CD4-positive, alpha-beta memory T cell (primary cell): ENCODE results near the gene CHCHD5. TPM values are rescaled to one million over a fixed set of nuclear protein-coding genes. Genes with fewer than 3 reads are reported as not detected.
"Not testable (repeated sequence)": the region's sequence is repeated elsewhere in the genome, so short reads cannot be mapped to it uniquely, and the experiment has no call there.

Source experiments
- CTCF ChIA-PET: fragments of 350-600 bp; sonication (Branson Sonifier 250); formaldehyde crosslinking; loops from one replicate; lab custom pipeline; 2021; ENCODE audit warnings: inconsistent platforms; ENCODE audit not compliant: partially characterized antibody; lab: Charles Lee
- POLR2A ChIA-PET: fragments of 350-600 bp; sonication (Branson Sonifier 250); formaldehyde crosslinking; loops from one replicate; lab custom pipeline; 2021; ENCODE audit not compliant: partially characterized antibody; lab: Charles Lee
- DNase-seq, 5 donors: peaks; one replicate each; pipeline versions ENCODE4 v3.0.0 to v3.0.0-alpha.2; 2020 to 2022; ENCODE audit warnings: mixed read lengths in 1 of 5
- H3K27ac ChIP-seq: one replicate; pipeline ENCODE4 v1.7.0; 2013; ENCODE audit warnings: low read depth, low read length
- H3K27me3 ChIP-seq: 2 replicates; pipeline ENCODE4 v1.7.0; 2013; ENCODE audit warnings: mild to moderate bottlenecking, low read length, moderate library complexity; ENCODE audit not compliant: insufficient read depth
- H3K36me3 ChIP-seq: 2 replicates; pipeline ENCODE4 v1.7.0; 2013; ENCODE audit warnings: mild to moderate bottlenecking, low read length, moderate library complexity; ENCODE audit not compliant: insufficient read depth
- H3K4me1 ChIP-seq: 2 replicates; pipeline ENCODE4 v1.7.0; 2013; ENCODE audit warnings: mild to moderate bottlenecking, low read length, moderate library complexity; ENCODE audit not compliant: insufficient read depth
- H3K4me3 ChIP-seq, 2 donors: one replicate each; pipeline ENCODE4 v1.7.0; 2013; ENCODE audit warnings: low read length in 2 of 2, mild to moderate bottlenecking in 1 of 2
- H3K9me3 ChIP-seq, 2 donors: one replicate each; pipeline ENCODE4 v1.7.0; 2013; ENCODE audit warnings: low read length in 2 of 2, control low read depth in 1 of 2; ENCODE audit not compliant: control insufficient read depth in 1 of 2
- H3K27ac Mint-ChIP-seq, 7 donors: one replicate each; pipeline ENCODE4 v1.8.0; 2020 to 2021; ENCODE audit warnings: mixed read lengths in 7 of 7, mild to moderate bottlenecking in 6 of 7, inconsistent platforms in 3 of 7, moderate library complexity in 3 of 7
- H3K27me3 Mint-ChIP-seq, 2 donors: one replicate each; pipeline ENCODE4 v1.8.0; 2020 to 2021; ENCODE audit warnings: mixed read lengths in 2 of 2
- H3K36me3 Mint-ChIP-seq, 2 donors: one replicate each; pipeline ENCODE4 v1.8.0; 2020 to 2021; ENCODE audit warnings: mixed read lengths in 2 of 2, inconsistent platforms in 1 of 2, mild to moderate bottlenecking in 1 of 2
- H3K4me1 Mint-ChIP-seq, 4 donors: one replicate each; pipeline ENCODE4 v1.8.0; 2020 to 2021; ENCODE audit warnings: mixed read lengths in 4 of 4, mild to moderate bottlenecking in 1 of 4
- H3K4me3 Mint-ChIP-seq, 8 donors: one replicate each; pipeline ENCODE4 v1.8.0; 2020 to 2021; ENCODE audit warnings: mixed read lengths in 8 of 8, mild to moderate bottlenecking in 7 of 8, moderate library complexity in 6 of 8, inconsistent platforms in 3 of 8
- H3K9me3 Mint-ChIP-seq, 8 donors: one replicate each; pipeline ENCODE4 v1.8.0; 2020 to 2021; ENCODE audit warnings: mixed read lengths in 8 of 8, mild to moderate bottlenecking in 5 of 8, inconsistent platforms in 3 of 8, moderate library complexity in 1 of 8
- intact Hi-C: fragments of 100-400 bp; cut with micrococcal nuclease; formaldehyde crosslinking; loops from one replicate; pipeline ENCODE4 v1.15.1; 2023
- polyA plus RNA-seq, 2 donors: library from polyadenylated mRNA; unstranded; fragments of 300-500 nt; fragmentation: Illumina TruSeq; gene quantifications; one replicate each; pipeline ENCODE4 v1.2.3, GENCODE V29; 2021
- total RNA-seq, 2 experiments: library from RNA; stranded (reverse); gene quantifications; one replicate each; pipeline ENCODE4 v1.2.3, GENCODE V29; 2021

The CHCHD5 gene
- total and polyA plus RNA-seq, 4 experiments from 2014 or later = 23.3 to 71.1 (median 32.5) TPM

GRCh38 chr2:112606547-112606946, 22.1 kb downstream of the CHCHD5 start:
- Histone ChIP-seq H3K27me3 (no peaks in the 10 kb centered on the region), H3K27ac (no peak overlapping the region), H3K4me3 (no peak overlapping the region), H3K4me1 (no peaks in the 10 kb centered on the region), H3K36me3 (no peaks in the 10 kb centered on the region), H3K9me3 (no peaks in the 10 kb centered on the region)
- intact Hi-C loops = no loop called here
- no peaks in the 10 kb centered on the region for H3K36me3 Mint-ChIP-seq
- DNase-seq = no peak
- no peaks in the 10 kb centered on the region for H3K4me1 Mint-ChIP-seq
- H3K9me3 Mint-ChIP-seq = no peaks in the 10 kb centered on the region
- ChIA-PET POLR2A (no interaction called here), CTCF (interaction anchor here (0.7 to 1.3 kb wide), 3 partner anchors 41 to 143 kb away, joined by 3 read pairs; no protein-coding TSS in a partner anchor)
- no peak overlapping the region for H3K4me3 Mint-ChIP-seq
- no peaks in the 10 kb centered on the region for H3K27me3 Mint-ChIP-seq
- no peak overlapping the region for H3K27ac Mint-ChIP-seq

GRCh38 chr2:112607680-112608438, 23.4 kb downstream of the CHCHD5 start:
- no peak overlapping the region for H3K4me3 Mint-ChIP-seq
- peaks cover under 1 to 2% of the 10 kb centered on the region in 2 donors for H3K27me3 Mint-ChIP-seq
- H3K27ac ChIP-seq = no peak overlapping the region
- no peak for DNase-seq
- intact Hi-C loops = no loop called here
- ChIA-PET CTCF (interaction anchor here (1.2 to 1.3 kb wide), 2 partner anchors 39 to 120 kb away, joined by 3 read pairs; no protein-coding TSS in a partner anchor), POLR2A (no interaction called here)
- H3K9me3 Mint-ChIP-seq = no peaks in the 10 kb centered on the region
- no peaks in the 10 kb centered on the region for H3K9me3 ChIP-seq
- peak overlapping the region in 1 of 7 donors; percentile 13 for H3K27ac Mint-ChIP-seq
- no peak overlapping the region for H3K4me3 ChIP-seq
- no peaks in the 10 kb centered on the region for H3K4me1 ChIP-seq
- no peaks in the 10 kb centered on the region for H3K4me1 Mint-ChIP-seq
- H3K36me3 Mint-ChIP-seq = peaks cover 0 to 1% of the 10 kb centered on the region in 2 donors
- no peaks in the 10 kb centered on the region for H3K36me3 ChIP-seq
- H3K27me3 ChIP-seq = no peaks in the 10 kb centered on the region

- H3K36me3 ChIP-seq, H3K36me3 Mint-ChIP-seq, POLR2A ChIA-PET, CTCF ChIA-PET, H3K9me3 ChIP-seq, H3K27ac Mint-ChIP-seq, DNase-seq, H3K4me1 ChIP-seq, H3K4me3 ChIP-seq, H3K27me3 ChIP-seq, H3K27ac ChIP-seq, intact Hi-C loops, H3K4me3 Mint-ChIP-seq, H3K9me3 Mint-ChIP-seq, H3K27me3 Mint-ChIP-seq, H3K4me1 Mint-ChIP-seq: not testable (repeated sequence)
Observed at GRCh38 chr2:112609320-112609719, 24.9 kb downstream of the CHCHD5 start.

- H3K36me3 ChIP-seq, H3K27me3 Mint-ChIP-seq, H3K27me3 ChIP-seq, DNase-seq, H3K27ac Mint-ChIP-seq, H3K4me1 Mint-ChIP-seq, H3K4me3 Mint-ChIP-seq, H3K9me3 Mint-ChIP-seq, H3K9me3 ChIP-seq, H3K4me3 ChIP-seq, H3K36me3 Mint-ChIP-seq, H3K27ac ChIP-seq, intact Hi-C loops, CTCF ChIA-PET, H3K4me1 ChIP-seq, POLR2A ChIA-PET: not testable (repeated sequence)
Observed at GRCh38 chr2:112612283-112612682, 27.9 kb downstream of the CHCHD5 start.

GRCh38 chr2:112614201-112614840, 29.9 kb downstream of the CHCHD5 start:
- H3K27ac ChIP-seq = no peak overlapping the region
- ChIA-PET POLR2A (no interaction called here), CTCF (interaction anchor here (2.0 kb wide), 1 partner anchor 14 kb away, joined by 6 read pairs; no protein-coding TSS in a partner anchor)
- Mint-ChIP-seq H3K27ac (no peak overlapping the region), H3K36me3 (peaks cover 1 to 7% of the 10 kb centered on the region in 2 donors), H3K9me3 (peaks cover 0 to 2% (median 0%) of the 10 kb centered on the region in 8 donors), H3K4me3 (no peak overlapping the region), H3K27me3 (peaks cover 2 to 3% of the 10 kb centered on the region in 2 donors), H3K4me1 (no peaks in the 10 kb centered on the region)
- no peaks in the 10 kb centered on the region for H3K27me3 ChIP-seq
- H3K9me3 ChIP-seq = no peaks in the 10 kb centered on the region
- intact Hi-C loops = no loop called here
- H3K4me1 ChIP-seq = no peaks in the 10 kb centered on the region
- DNase-seq = no peak
- H3K4me3 ChIP-seq = no peak overlapping the region
- no peaks in the 10 kb centered on the region for H3K36me3 ChIP-seq

GRCh38 chr2:112615051-112615450, 30.6 kb downstream of the CHCHD5 start:
- Mint-ChIP-seq H3K4me3 (no peak overlapping the region), H3K27me3 (peaks cover 2 to 3% of the 10 kb centered on the region in 2 donors)
- intact Hi-C loops = no loop called here

GRCh38 chr2:112615798-112616197, 31.4 kb downstream of the CHCHD5 start:
- CTCF ChIA-PET = interaction anchor here (2.0 kb wide), 1 partner anchor 16 kb away, joined by 6 read pairs; no protein-coding TSS in a partner anchor
- DNase-seq, POLR2A ChIA-PET: not testable (repeated sequence)

More at GRCh38 chr2:112615051-112615450, 30.6 kb downstream of the CHCHD5 start:
- Mint-ChIP-seq H3K4me1 (no peaks in the 10 kb centered on the region), H3K27ac (no peak overlapping the region), H3K9me3 (peaks cover 0 to 2% (median 0%) of the 10 kb centered on the region in 8 donors), H3K36me3 (peaks cover 1 to 7% of the 10 kb centered on the region in 2 donors)
- Histone ChIP-seq H3K4me1 (no peaks in the 10 kb centered on the region), H3K9me3 (no peaks in the 10 kb centered on the region), H3K36me3 (no peaks in the 10 kb centered on the region), H3K27me3 (no peaks in the 10 kb centered on the region), H3K27ac (no peak overlapping the region), H3K4me3 (no peak overlapping the region)
- CTCF ChIA-PET = interaction anchor here (0.6 to 2.0 kb wide), 2 partner anchors 15 to 112 kb away, joined by 3 to 6 read pairs; no protein-coding TSS in a partner anchor
- no peak for DNase-seq
- POLR2A ChIA-PET = no interaction called here

More at GRCh38 chr2:112615798-112616197, 31.4 kb downstream of the CHCHD5 start:
- H3K4me3 Mint-ChIP-seq, H3K4me1 Mint-ChIP-seq, H3K36me3 ChIP-seq, H3K27me3 ChIP-seq, H3K4me1 ChIP-seq, H3K27ac ChIP-seq, H3K9me3 Mint-ChIP-seq, H3K27me3 Mint-ChIP-seq, H3K27ac Mint-ChIP-seq, H3K9me3 ChIP-seq, intact Hi-C loops, H3K4me3 ChIP-seq, H3K36me3 Mint-ChIP-seq: not testable (repeated sequence)
